NCI-H510A treated with DMSO at 0.1 percent for 48 hours (cell line): Measurements from ENCODE around the gene ALS2CL.
"Not testable (repeated sequence)": the region's sequence is repeated elsewhere in the genome, so short reads cannot be mapped to it uniquely, and the experiment has no call there.

Source experiments
- DNase-seq: peaks from one replicate; lab custom pipeline; 2025; lab: John Stamatoyannopoulos, UW

The ALS2CL gene

DNA sequence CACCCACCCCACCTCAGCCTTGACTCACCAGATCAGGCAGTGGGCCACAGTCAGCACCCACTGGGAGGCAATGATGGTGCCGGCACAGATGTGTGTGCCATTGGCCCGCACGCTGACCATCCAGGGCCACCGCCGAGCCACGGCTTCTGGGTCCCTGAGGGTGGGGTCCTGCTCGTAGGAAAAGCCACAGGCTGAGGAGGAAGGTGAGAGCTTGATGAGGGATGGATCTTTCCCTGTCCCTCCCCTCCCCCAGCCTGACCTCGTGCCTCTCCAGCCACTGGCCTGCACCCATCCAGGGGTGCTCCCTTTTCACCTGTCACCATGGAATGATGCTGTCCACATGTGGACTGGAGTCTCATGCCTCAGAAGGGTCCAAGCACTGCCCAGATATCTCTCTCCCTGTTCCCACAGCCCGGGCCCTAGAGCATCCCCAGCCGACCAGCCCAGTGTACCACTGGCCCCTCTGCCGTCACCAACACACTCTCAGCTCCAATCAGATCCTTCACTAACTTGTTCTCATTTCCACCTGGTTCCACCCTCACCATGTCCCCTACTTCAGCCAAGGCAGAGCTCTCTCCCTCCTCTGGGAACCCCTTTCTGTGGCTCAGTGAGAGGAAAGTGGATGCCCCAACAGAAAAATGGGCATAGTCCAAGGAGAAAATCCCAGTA lies 22.2 kb upstream of the ALS2CL start:
- no peak for DNase-seq

DNA sequence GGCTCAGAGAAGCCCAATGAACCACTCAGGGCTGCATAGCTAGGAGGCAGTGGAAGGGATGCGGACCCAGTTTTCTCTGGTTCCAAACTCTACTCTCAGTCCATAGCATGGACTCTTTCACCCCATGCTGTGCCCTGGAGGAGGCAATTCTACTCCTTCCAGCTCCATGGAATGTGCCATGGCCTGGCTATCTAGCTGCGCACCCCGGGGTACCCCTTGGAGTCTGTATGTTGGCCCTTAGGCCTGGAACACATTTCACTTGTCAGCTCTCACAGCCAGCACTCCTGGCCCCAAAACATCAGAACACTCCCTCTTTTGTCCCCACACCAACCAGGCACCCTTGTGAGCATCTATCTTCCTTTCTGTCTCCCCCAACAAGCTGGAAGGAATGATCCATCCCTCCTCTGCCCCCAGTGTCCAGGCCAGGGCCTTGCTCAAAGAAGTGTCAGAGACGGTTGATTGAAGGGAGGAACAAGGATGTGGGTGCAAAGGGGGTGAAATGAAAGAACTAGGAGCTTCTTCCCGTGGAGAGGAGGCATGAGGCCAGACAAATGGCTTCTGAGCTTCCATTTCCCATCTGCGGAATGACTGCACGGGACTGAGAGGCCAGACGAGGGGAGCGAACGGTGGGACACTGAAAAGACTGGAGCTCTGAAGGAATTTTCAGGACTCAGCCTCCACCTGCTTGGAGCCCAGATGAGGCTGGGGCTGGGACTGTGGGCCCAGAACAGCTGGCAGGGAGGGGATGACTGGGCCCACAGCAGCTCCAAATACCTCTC lies 21.4 kb upstream of the ALS2CL start:
- no peak for DNase-seq

- DNase-seq = no peak
Observed at GRCh38 chr3:46713898-46714552, 20.5 kb upstream of the ALS2CL start.

DNA sequence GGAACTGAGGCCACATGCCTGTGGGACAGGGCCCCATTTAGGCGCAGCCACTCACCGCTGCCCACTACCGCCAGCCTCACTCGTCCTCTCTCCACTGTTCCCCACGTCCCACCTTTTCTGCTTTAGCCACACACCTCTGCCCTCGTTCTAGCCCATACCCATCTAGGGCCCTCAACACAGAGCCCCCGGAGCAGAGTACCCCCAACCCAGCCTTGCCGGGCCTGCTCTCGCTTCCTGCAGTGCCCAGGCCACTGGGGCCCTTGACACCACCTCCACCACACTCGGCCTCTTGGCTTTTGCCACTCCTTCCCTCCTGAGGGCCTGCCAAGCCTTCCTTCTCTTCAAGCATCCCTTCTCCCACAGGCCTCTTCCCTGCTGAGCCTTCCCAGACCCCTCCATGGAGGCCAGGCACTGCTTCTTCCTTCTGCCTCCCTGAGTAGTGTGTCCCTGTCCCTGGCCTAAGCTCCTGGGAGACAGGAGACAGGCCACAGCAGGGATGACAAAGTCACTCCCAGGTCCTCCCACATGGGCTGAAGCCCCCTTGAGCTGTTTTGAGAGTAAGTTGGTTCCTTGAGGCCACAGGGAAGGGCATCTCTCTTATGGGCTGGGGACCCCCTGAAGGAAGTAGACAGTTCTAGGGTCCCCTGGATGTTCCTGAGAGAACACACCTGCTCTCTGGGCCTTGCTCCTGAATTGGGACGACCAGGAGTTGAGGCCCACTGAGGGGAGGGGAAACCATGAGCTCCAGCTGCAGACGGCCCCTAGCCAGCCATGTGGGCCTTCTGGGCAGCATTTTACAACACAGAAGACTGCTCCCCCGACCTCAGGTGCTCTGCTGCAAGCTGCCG lies 19.8 kb upstream of the ALS2CL start:
- no peak for DNase-seq

- DNase-seq = no peak
Observed at GRCh38 chr3:46712191-46713049, 18.9 kb upstream of the ALS2CL start.

- no peak for DNase-seq
Observed at GRCh38 chr3:46711760-46712159, 18.3 kb upstream of the ALS2CL start.

DNA sequence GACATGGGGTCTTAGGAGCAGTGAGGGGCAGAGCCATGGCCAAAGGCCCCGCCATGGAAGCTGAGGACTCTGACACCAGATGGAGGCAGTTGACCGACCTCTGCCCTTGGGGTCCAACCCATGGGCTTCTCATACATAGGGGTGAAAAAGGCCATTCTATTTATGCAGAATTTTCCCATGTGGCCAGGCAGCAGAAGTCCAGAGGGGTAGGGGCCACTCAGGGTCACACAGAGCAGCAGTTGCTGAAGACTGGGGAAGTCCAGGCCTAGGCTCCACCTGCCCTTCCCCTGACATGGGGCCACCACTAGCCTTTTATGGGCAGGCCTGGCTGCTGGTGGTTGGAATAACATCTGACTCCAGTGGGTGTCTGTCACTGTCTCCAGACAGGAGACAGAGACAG lies 17.8 kb upstream of the ALS2CL start:
- DNase-seq = no peak

GRCh38 chr3:46710671-46711295 lies 17.3 kb upstream of the ALS2CL start:
- no peak for DNase-seq

- no peak for DNase-seq
Observed at GRCh38 chr3:46710229-46710628, 16.8 kb upstream of the ALS2CL start.

DNA sequence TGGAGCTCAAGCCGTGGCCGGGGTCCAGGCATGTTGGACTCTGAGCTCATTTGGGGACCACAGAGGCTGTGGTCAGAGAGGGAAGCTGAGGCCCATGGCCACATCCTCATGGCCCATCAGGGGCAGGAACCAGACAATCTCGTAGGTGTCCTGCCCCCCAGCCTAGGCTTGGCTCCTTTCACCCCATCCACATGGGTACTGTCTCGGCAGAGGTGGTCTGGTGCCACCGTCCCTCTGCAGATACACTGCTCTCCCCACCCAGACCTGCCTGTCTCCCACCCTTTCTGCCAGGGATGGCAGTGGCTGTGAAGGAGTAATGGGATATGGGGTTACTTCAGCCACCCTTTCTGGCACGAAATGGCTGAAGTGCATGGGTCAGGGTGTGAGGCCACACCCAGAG lies 16.2 kb upstream of the ALS2CL start:
- DNase-seq = no peak

- DNase-seq = no peak
Observed at GRCh38 chr3:46709157-46709654, 15.7 kb upstream of the ALS2CL start.

DNA sequence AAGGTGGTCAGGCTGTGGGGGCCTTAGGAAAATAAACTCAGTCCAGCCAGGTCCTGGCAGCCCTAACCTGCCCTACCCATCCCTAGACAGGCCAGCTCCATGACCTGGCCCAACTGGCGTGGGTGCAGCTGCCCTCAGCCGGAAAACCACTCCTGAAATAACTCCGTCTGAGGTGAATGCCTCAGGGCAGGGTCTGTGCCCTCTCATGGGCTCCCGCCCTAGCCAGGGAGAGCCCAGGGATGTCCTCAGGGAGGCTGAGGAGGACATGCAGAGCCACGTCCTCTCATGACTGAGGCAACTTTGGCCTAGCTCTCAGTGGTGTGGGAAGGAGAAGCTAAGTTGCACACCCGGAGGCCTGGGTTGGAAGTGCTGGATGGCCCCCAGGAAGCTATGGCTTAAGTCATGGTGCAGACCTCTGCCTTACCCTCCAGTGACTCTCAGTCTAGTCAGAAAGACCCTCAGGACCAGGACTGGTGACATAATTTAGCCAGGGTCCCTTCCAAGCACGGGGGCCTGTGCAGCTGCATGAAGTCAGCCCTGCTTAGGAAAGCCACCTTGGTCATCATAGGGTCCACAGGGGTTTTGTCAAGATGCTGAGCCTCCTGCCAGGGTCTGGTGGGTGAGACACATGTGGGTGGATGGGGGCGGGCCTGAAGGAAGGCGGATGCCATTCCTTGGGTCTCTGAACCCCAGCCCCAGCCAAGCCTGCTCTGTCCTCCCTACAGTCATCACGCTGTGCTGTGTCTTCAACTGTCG lies 15.1 kb upstream of the ALS2CL start:
- no peak for DNase-seq

DNA sequence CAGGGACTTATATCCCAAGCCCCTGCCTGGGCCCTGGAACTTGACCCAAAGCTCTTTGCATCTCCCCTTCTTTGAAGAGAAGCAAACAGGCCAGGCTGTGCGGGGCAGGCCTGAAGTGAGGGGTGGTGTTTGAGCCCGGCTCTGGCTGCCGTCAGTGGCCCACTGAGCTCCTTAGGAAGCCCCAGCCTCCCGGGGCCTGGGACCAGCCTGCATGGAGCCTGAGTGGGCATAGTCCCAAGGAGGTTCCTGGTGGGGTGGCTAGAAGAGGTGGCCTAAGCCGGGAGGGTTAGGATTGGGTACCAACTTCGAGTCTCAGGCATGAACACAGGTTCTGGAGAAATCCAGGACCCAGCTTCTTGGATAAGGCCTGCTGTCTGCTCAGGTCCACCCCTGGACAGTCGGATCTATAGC lies 14.1 kb upstream of the ALS2CL start:
- DNase-seq = no peak

GRCh38 chr3:46706771-46707582 lies 13.5 kb upstream of the ALS2CL start:
- DNase-seq = no peak

DNA sequence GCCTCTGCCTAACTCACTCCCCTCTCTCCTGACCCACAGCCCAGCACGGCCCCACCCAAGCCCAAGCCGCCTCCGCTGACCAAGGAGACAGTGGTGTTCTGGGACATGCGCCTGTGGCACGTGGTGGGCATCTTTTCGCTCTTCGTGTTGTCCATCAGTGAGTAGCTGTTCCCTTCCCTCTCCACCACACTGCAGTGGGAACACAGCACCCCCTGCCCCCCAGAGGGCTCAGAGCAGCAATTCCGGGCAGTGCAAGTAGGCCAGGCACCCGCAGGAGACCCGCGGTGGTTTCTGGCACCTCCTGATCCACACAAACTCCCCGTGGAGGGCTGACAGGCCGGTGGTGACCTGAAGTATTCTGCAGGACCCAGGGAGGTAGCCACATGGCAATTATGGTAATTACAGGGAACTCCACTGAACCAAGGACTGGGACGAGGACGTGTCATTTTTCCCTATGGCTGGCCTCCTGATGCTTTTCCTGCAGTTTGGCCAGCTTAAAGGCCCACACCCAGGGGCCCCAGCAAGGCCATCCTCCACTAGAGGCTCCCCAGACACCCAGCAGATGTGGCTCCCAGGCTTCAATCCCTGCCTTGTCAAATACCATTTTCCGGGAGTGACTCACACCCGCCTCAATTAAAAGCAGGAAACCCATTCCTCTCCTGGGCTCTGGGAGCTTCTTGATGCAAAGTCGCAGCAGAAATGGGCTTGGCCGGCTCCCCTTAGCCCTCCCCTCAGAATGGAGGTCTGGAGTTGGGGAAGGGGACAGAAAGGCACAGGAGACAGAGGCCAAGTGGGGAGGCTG lies 12.5 kb upstream of the ALS2CL start:
- DNase-seq = no peak

DNA sequence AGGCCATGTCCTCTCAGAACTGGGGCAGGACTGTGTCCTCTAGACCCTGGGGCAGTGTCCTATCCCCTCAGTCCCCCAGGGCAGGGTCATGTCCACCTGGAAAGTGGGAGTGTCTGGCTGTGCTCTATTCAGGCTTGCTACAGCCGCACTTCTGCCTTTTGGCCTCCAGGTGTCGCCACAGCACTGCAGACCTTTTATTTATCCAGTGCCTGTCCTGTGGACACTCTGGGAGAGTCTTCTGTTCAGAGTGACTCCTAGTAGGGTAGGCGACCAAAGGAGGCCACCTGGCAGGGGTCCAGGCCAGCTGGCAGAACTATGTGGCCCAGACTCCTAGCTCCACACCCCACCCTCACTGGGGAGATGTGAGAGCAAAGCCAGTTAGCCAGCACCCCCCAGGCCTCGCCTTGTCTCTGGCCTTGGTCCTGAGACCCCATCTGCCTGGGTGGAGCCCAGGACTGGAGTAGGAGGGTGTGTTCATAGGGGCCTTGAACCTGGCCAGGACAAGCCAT lies 11.6 kb upstream of the ALS2CL start:
- peak; percentile 17 for DNase-seq

DNA sequence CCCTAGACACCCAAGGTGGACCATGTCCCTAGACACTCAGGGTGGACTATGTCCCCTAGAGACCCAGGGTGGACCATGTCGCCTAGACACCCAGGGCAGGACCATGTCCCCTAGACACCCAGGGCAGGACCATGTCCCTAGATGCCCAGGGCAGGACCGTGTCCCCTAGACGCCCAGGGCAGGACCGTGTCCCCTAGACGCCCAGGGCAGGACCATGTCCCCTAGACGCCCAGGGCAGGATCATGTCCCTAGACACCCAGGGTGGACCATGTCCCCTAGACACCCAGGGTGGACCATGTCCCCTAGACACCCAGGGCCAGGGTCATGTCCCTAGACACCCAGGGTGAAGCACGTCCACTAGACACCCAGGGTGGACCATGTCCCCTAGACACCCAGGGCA lies 10.9 kb upstream of the ALS2CL start:
- DNase-seq = not testable (repeated sequence)

- DNase-seq = no peak
Observed at GRCh38 chr3:46703013-46703520, 9.6 kb upstream of the ALS2CL start.
